Central memory CD8-positive, alpha-beta T cell (primary cell): ENCODE measurements around the gene IGF2BP1.

Experiments used
- ATAC-seq: fragments of 150-1000 bp; cut with Tn5 transposase; replicated peaks from 2 replicates; pipeline ENCODE4 v1.10.0; 2022; ENCODE audit warnings: mild to moderate bottlenecking, moderate FRiP score, moderate number of reproducible peaks; ENCODE audit not compliant: poor library complexity, severe bottlenecking; ENCODE audit errors: extremely low read depth
- DNase-seq, 2 donors: peaks; one replicate each; pipeline ENCODE4 v3.0.0; 2021; ENCODE audit warnings: low spot score in 2 of 2
- H3K27ac Mint-ChIP-seq: one replicate; pipeline ENCODE4 v1.8.0; 2022; ENCODE audit warnings: low read depth, mild to moderate bottlenecking, moderate library complexity, mixed read lengths
- H3K27me3 Mint-ChIP-seq: one replicate; pipeline ENCODE4 v1.8.0; 2022; ENCODE audit warnings: mixed read lengths
- H3K36me3 Mint-ChIP-seq: one replicate; pipeline ENCODE4 v1.8.0; 2022; ENCODE audit warnings: mild to moderate bottlenecking, moderate library complexity, mixed read lengths; ENCODE audit not compliant: insufficient read depth
- H3K4me1 Mint-ChIP-seq: one replicate; pipeline ENCODE4 v1.8.0; 2022; ENCODE audit warnings: mixed read lengths
- H3K4me3 Mint-ChIP-seq: one replicate; pipeline ENCODE4 v1.8.0; 2022; ENCODE audit warnings: mild to moderate bottlenecking, moderate library complexity, mixed read lengths
- H3K9me3 Mint-ChIP-seq: one replicate; pipeline ENCODE4 v1.8.0; 2022; ENCODE audit warnings: mixed read lengths

Gene IGF2BP1

DNA sequence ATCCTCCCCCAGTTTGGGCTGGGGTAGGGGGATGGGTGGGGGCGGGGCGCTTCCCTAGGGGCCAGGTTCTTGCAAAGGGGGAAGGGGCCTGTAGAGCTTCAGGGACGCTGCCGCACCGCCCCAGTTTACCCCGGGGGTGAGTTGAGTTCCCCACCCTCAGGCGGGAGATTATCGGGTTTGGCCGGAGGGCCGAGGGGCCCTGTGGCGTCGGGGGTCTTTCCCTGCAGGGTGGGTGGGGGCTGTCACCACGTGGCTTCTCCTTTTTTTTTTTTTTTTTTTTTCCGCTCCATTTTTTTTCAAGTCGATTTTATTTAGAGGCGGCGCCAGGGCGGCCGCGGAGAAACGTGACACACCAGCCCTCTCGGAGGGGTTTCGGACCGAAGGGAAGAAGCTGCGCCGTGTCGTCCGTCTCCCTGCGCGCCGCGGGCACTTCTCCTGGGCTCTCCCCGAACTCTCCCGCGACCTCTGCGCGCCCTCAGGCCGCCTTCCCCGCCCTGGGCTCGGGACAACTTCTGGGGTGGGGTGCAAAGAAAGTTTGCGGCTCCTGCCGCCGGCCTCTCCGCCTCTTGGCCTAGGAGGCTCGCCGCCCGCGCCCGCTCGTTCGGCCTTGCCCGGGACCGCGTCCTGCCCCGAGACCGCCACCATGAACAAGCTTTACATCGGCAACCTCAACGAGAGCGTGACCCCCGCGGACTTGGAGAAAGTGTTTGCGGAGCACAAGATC is at the start of gene IGF2BP1:
IGF2BP1 (plus strand) TSS at position 283 of the 724 bp plus-strand sequence; CDS start at position 644, 361 bp downstream.
- peak within 1 kb of the TSS; percentile 63 for H3K27ac Mint-ChIP-seq
- peak within 1 kb of the TSS; percentile 69 for H3K4me3 Mint-ChIP-seq
- peak in 1 of 2 donors; percentile 14 for DNase-seq
- no peaks in the 10 kb centered on the region for H3K9me3 Mint-ChIP-seq
- peaks cover 24% of the 10 kb centered on the region for H3K4me1 Mint-ChIP-seq
- peaks cover 16% of the 10 kb centered on the region for H3K36me3 Mint-ChIP-seq
- no peak for ATAC-seq
- peaks cover 98% of the 10 kb centered on the region for H3K27me3 Mint-ChIP-seq

DNA sequence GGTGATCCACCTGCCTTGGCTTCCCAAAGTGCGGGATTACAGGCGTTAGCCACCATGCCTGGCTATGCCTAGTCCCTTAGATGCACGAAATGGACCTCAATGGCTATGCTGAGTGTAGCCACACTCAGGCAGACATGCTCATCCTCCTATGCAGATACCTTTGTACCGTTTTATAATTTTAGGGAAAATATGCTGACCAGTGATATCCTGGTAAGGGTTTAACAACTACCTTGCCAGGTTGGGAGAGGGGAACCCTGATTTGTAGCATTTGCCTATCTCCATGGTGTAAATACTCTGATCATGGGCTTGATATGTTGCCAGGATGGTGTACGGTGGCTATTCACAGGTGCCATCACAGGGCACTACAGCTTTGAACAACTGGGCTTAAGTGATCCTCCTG is 45.6 kb upstream of the IGF2BP1 start:
- no peak overlapping the region for H3K27ac Mint-ChIP-seq
- peaks cover 3% of the 10 kb centered on the region for H3K4me1 Mint-ChIP-seq
- ATAC-seq: no peak

GRCh38 chr17:48952904-48953303 is 44.3 kb upstream of the IGF2BP1 start:
- DNase-seq: no peak
- H3K4me1 Mint-ChIP-seq: peaks cover 8% of the 10 kb centered on the region

More for the DNA sequence above, 45.6 kb upstream of the IGF2BP1 start:
- H3K27me3 Mint-ChIP-seq: peaks cover 20% of the 10 kb centered on the region
- no peak overlapping the region for H3K4me3 Mint-ChIP-seq
- DNase-seq: no peak
- peaks cover 4% of the 10 kb centered on the region for H3K36me3 Mint-ChIP-seq
- peaks cover 5% of the 10 kb centered on the region for H3K9me3 Mint-ChIP-seq

DNA sequence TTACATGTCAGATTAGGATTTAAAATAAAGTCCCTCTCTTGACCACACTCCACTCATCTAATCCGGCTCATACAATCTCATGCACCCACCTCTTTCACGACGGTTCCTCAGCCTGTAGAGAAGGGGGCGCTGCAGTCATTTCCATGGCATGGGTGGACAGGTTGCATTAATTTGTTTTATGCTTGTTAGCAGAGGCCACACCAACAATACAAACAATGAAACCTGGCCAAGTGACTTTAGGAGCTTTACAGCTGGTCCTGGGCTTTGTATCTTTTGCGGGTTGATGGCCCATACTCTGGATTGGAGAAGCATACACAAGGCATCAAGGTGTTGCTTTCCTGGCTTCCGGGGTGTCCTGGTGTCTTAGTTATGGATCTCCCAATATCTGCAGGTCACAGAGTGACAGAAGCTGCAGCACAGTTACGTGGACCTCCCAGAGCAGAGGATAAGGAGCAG is 42.9 kb upstream of the IGF2BP1 start:
- DNase-seq (no peak), ATAC-seq (no peak)
- H3K36me3 Mint-ChIP-seq: no peaks in the 10 kb centered on the region
- peaks cover 25% of the 10 kb centered on the region for H3K27me3 Mint-ChIP-seq
- no peaks in the 10 kb centered on the region for H3K9me3 Mint-ChIP-seq
- no peak overlapping the region for H3K27ac Mint-ChIP-seq
- no peak overlapping the region for H3K4me3 Mint-ChIP-seq
- H3K4me1 Mint-ChIP-seq: peaks cover 8% of the 10 kb centered on the region

More at GRCh38 chr17:48952904-48953303, 44.3 kb upstream of the IGF2BP1 start:
- no peak overlapping the region for H3K4me3 Mint-ChIP-seq
- H3K27me3 Mint-ChIP-seq: peaks cover 20% of the 10 kb centered on the region
- no peak for ATAC-seq
- no peaks in the 10 kb centered on the region for H3K36me3 Mint-ChIP-seq
- no peak overlapping the region for H3K27ac Mint-ChIP-seq
- H3K9me3 Mint-ChIP-seq: peaks cover 2% of the 10 kb centered on the region

- H3K9me3 Mint-ChIP-seq: no peaks in the 10 kb centered on the region
- H3K27ac Mint-ChIP-seq: no peak overlapping the region
- peaks cover 41% of the 10 kb centered on the region for H3K27me3 Mint-ChIP-seq
- peaks cover 8% of the 10 kb centered on the region for H3K4me1 Mint-ChIP-seq
- DNase-seq (no peak), ATAC-seq (no peak)
- no peak overlapping the region for H3K4me3 Mint-ChIP-seq
- H3K36me3 Mint-ChIP-seq: no peaks in the 10 kb centered on the region
These were observed 36.2 kb upstream of the IGF2BP1 start for GRCh38 chr17:48960834-48961515.

GRCh38 chr17:48961516-48962233 is 35.5 kb upstream of the IGF2BP1 start:
- ATAC-seq (no peak), DNase-seq (no peak)
- peaks cover 4% of the 10 kb centered on the region for H3K4me1 Mint-ChIP-seq
- H3K4me3 Mint-ChIP-seq: no peak overlapping the region
- H3K9me3 Mint-ChIP-seq: no peaks in the 10 kb centered on the region
- no peaks in the 10 kb centered on the region for H3K36me3 Mint-ChIP-seq
- H3K27ac Mint-ChIP-seq: no peak overlapping the region
- peaks cover 48% of the 10 kb centered on the region for H3K27me3 Mint-ChIP-seq

DNA sequence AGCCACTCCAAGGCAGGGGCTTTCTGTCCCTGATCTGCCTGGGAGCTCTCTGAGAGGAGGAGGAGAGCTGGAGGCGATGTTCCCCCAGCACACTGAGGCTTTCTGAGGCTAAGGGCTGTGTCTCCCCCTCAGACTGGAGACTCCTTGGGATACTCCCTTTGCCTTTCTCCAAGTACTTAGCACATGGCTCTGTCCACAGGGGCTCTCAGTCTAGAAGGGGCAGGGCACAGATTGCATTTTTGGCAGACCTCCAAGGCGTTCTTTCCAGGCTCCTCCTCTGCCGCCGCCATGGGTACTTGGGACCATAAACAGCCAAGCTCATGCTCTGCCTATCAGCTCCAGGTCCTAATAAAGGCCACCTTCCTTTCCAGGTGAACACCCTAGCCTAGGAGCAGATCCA is 27.0 kb upstream of the IGF2BP1 start:
- DNase-seq (no peak), ATAC-seq (no peak)
- H3K27ac Mint-ChIP-seq: no peak overlapping the region
- peaks cover 2% of the 10 kb centered on the region for H3K36me3 Mint-ChIP-seq
- no peaks in the 10 kb centered on the region for H3K9me3 Mint-ChIP-seq
- peaks cover 80% of the 10 kb centered on the region for H3K27me3 Mint-ChIP-seq
- no peaks in the 10 kb centered on the region for H3K4me1 Mint-ChIP-seq
- H3K4me3 Mint-ChIP-seq: no peak overlapping the region

DNA sequence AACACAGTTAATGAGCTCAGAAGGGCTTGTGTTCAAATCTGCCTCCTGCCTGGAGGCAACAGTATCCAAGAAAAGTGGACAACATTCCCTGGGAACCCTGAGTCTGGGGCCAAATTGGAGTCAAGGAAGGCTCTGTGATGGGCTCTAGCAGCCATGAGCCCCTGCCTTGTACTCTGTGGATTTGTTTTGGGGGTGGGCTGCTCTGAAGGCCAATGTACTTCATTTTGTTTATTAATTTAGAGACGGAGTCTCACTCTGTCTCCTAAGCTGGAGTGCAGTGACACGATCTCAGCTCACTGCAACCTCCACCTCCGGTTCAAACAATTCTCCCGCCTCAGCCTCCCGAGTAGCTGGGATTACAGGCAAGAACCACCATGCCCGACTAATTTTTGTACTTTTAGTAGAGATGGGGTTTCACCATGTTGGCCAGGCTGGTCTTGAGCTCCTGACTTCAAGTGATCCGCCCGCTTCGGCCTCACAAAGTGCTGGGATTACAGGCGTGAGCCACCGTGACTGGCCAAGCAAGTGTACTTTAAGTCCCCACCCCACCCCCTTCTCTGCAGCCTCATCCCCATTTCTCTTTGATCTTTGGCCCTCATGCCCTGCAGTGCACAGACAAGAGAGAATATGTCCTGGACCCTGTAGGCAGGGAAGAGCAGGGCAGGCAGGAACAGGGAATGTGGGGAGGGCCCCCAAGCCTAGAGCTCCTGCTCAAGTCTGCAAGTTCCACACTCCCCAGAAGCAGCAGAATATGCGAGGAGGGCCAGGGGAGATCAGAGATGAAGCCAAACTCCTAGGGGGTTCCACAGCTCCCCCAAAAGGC is 26.1 kb upstream of the IGF2BP1 start:
- Mint-ChIP-seq H3K27ac (no peak overlapping the region), H3K4me3 (no peak overlapping the region), H3K27me3 (peaks cover 77% of the 10 kb centered on the region), H3K9me3 (no peaks in the 10 kb centered on the region), H3K36me3 (peaks cover 2% of the 10 kb centered on the region), H3K4me1 (no peaks in the 10 kb centered on the region)
- DNase-seq (no peak), ATAC-seq (no peak)

DNA sequence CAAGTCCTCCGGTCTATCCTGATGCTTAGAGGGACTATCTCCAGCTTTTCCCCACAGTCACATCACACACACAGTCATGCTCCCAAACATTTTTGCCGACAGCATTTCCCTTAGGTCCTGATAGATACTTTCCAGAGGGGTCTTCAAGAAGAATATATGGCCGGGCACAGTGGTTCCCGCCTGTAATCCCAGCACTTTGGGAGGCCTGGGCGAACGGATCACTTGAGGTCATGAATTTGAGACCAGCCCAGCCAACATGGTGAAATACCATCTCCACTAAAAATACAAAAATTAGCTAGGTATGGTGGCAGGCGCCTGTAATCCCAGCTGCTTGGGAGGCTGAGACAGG is 24.5 kb upstream of the IGF2BP1 start:
- H3K9me3 Mint-ChIP-seq: no peaks in the 10 kb centered on the region
- H3K4me1 Mint-ChIP-seq: no peaks in the 10 kb centered on the region

GRCh38 chr17:48973806-48974205 is 23.4 kb upstream of the IGF2BP1 start:
- peaks cover 52% of the 10 kb centered on the region for H3K27me3 Mint-ChIP-seq

More for the DNA sequence above, 24.5 kb upstream of the IGF2BP1 start:
- Mint-ChIP-seq H3K36me3 (peaks cover 2% of the 10 kb centered on the region), H3K27ac (no peak overlapping the region), H3K27me3 (peaks cover 62% of the 10 kb centered on the region), H3K4me3 (no peak overlapping the region)
- DNase-seq: no peak
- no peak for ATAC-seq

GRCh38 chr17:48981927-48982539 is 15.2 kb upstream of the IGF2BP1 start:
- no peak for DNase-seq

More at GRCh38 chr17:48973806-48974205, 23.4 kb upstream of the IGF2BP1 start:
- ATAC-seq (no peak), DNase-seq (no peak)
- H3K36me3 Mint-ChIP-seq: peaks cover 2% of the 10 kb centered on the region
- no peak overlapping the region for H3K4me3 Mint-ChIP-seq
- H3K9me3 Mint-ChIP-seq: no peaks in the 10 kb centered on the region
- H3K27ac Mint-ChIP-seq: no peak overlapping the region
- no peaks in the 10 kb centered on the region for H3K4me1 Mint-ChIP-seq

More at GRCh38 chr17:48981927-48982539, 15.2 kb upstream of the IGF2BP1 start:
- no peak for ATAC-seq
- Mint-ChIP-seq H3K27ac (no peak overlapping the region), H3K27me3 (peaks cover 16% of the 10 kb centered on the region), H3K4me3 (no peak overlapping the region), H3K36me3 (peaks cover 2% of the 10 kb centered on the region), H3K4me1 (no peaks in the 10 kb centered on the region), H3K9me3 (peaks cover 11% of the 10 kb centered on the region)
